ENCODE measurements around the gene ANKRD30A.

The ANKRD30A gene

DNA sequence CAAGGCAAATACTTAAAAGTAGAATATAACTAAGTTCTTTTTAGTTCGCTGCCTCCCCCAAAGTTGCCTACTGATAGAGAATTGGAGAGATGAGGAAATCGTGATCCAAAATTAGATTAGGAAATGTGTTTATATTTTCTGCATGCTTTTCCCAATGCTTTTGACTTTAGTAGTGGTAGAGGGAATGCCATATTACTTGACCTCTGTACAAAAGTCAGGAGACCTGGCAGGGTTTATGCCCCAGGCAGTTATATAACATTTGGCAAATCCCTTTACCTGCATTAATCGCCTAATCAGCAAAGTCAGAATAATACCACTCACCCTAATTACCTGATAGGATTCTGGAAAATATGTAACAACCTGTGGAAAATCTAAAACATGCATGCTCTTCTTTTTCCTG is 142.9 kb downstream of the ANKRD30A start:
- no peak overlapping the region for H3K4me3 ChIP-seq (ENCODE audit: low read length)
- DNase-seq (ENCODE audit: low read depth) = no peak
- TF ChIP-seq, protein P1, sequence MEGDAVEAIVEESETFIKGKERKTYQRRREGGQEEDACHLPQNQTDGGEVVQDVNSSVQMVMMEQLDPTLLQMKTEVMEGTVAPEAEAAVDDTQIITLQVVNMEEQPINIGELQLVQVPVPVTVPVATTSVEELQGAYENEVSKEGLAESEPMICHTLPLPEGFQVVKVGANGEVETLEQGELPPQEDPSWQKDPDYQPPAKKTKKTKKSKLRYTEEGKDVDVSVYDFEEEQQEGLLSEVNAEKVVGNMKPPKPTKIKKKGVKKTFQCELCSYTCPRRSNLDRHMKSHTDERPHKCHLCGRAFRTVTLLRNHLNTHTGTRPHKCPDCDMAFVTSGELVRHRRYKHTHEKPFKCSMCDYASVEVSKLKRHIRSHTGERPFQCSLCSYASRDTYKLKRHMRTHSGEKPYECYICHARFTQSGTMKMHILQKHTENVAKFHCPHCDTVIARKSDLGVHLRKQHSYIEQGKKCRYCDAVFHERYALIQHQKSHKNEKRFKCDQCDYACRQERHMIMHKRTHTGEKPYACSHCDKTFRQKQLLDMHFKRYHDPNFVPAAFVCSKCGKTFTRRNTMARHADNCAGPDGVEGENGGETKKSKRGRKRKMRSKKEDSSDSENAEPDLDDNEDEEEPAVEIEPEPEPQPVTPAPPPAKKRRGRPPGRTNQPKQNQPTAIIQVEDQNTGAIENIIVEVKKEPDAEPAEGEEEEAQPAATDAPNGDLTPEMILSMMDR (conservative IDR thresholded peaks at IDR 0.05; ENCODE audit: low read length) = no peak

DNA sequence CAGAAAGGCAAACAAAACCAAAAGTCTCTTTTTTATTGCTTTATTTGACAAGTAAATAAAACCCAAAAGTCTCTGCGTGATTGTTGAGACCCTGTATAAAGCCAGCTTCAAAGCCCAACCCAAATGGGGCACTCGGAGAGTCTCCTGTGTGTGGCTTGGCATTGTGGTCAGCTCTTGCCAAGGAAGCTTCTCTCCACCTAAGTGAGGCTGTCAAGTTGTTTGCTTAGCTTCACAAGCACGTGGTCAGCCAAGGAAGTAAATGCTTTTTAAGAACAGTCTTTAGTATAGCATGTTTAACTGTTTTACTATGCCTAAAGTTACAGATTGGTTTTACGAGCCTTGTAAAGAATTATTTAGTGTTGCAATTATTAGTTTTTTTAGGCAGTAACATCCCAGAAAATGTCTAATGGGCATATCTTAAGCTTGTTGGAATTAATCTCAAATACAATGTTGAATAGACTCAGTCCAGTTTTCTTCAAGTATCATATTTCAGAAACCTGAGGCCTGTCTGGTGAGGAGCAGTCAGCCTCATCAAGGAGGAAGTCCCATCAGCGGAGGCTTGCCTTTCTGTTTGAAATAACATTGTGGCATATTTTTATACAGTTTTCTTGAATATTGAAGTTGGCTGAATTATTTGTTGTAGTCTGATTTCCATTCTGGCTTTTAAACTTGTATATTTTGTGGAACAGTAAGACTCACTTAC is 144.3 kb downstream of the ANKRD30A start:
- DNase-seq (ENCODE audit: low read depth) = no peak
- no peak overlapping the region for H3K4me3 ChIP-seq (ENCODE audit: low read length)
- TF ChIP-seq, protein P1 (conservative IDR thresholded peaks at IDR 0.05; ENCODE audit: low read length) = no peak

DNA sequence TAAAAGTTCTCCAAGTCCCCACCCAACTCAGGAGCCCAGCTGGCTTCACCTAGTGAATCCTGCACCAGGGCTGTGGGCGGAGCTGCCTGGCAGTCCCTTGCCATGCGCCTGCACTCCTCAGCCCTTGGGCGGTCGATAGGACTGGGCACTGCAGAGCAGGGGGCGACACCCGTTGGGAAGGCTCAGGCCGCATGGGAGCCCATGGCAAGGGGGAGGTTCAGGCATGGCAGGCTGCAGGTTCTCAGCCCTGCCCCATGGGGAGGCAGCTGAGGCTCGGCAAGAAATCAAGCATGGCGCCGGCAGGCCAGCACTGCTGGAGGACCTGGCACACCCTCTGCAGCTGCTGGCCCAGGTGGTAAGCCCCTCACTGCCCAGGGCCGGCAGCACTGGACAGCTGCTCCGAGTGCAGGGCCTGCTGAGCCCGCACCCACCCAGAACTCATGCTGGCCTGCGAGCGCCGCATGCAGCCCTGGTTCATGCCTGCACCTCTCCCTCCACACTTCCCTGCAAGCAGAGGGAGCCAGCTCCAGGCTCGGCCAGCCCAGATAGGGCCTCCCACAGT is 149.9 kb downstream of the ANKRD30A start:
- no peak for DNase-seq (ENCODE audit: low read depth)
- no peak overlapping the region for H3K4me3 ChIP-seq (ENCODE audit: low read length)
- TF ChIP-seq, protein P1 (conservative IDR thresholded peaks at IDR 0.05; ENCODE audit: low read length) = no peak

DNA sequence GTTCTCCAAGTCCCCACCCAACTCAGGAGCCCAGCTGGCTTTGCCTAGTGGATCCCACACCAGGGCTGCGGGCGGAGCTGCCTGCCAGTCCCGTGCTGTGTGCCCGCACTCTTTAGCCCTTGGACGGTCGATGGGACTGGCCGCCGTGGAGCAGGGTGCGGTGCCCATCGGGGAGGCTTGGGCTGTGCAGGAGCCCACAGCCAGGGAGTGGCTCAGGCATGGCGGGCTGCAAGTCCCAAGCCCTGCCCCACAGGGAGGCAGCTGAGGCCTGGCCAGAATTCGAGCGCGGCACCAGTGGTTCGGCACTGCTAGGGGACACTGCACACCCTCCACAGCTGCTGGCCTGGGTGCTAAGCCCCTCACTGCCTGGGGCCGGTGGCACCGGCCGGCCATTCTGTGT is 159.7 kb downstream of the ANKRD30A start:
- DNase-seq (ENCODE audit: low read depth) = no peak
- H3K4me3 ChIP-seq (ENCODE audit: low read length) = no peak overlapping the region
- TF ChIP-seq, protein P1 (conservative IDR thresholded peaks at IDR 0.05; ENCODE audit: low read length) = no peak

DNA sequence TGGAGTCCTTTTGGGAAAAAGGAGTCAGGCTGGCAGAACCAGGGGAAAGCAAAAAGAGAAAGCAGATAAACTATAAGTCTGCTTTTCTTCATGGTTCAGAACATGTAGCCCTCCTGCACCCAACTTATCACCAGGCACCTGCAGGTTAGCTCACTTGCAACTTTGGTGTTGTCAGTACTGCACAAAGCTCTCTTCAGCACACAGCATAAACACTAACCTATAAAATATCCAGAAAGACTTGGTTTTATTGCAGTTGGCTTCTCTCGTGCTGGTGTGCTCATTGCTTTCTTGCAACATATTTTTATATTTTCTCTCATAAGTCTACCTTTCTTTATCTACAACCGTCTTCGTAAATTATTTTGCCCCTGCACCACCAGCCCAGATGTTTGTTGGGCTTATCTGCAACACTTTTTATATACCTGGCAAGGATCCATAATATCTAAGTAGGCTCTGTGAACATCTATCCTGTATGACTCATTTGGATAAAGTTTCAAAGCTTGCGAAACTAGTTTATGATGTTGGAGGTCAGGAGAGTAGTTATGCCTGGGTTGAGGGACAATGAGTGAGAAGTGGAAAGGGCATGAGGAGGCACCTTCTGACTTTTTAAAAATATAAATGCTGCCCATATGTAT is 164.6 kb downstream of the ANKRD30A start:
- no peak for DNase-seq (ENCODE audit: low read depth)
- TF ChIP-seq, protein P1 (conservative IDR thresholded peaks at IDR 0.05; ENCODE audit: low read length) = no peak
- no peak overlapping the region for H3K4me3 ChIP-seq (ENCODE audit: low read length)

DNA sequence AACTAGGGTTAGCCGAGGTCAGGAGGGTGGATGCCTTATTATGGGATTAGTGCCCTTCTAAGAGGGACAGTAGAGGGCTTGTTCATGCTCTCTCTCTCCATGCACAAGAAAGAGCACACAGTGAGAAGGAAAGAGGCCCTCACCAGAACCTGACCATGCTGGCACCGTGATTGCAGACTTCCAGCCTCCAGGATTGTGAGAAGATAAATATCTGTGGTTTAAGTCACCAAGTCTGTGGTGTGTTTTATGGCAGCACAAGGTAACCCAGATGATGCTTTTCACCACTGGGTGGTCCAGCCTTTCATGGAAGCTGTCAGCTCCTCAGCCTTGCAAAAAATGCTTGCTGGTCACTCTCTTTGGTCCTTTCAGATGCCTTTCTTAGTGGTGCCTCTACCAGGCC is 175.9 kb downstream of the ANKRD30A start:
- no peak overlapping the region for H3K4me3 ChIP-seq (ENCODE audit: low read length)
- no peak for DNase-seq (ENCODE audit: low read depth)
- TF ChIP-seq, protein P1 (conservative IDR thresholded peaks at IDR 0.05; ENCODE audit: low read length) = no peak

DNA sequence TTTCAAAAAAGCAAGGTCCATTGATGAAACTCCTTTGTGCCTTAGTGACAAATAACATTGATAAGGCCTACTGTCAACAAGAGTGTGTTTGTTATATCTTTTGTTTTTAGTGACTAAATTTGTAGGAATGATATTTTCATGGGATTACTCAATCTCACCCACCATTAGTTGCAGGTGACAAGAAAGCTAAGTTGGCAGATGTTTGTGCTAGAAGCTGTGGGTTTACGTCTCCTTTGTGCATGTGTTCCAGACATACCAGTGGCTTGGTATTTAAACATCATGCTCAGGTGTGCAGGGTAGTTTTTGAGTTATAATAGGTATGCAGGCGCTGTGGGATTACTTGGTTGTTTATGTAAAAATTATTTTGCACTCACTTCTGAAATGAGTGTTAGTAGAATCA is 178.6 kb downstream of the ANKRD30A start:
- TF ChIP-seq, protein P1 (conservative IDR thresholded peaks at IDR 0.05; ENCODE audit: low read length) = no peak
- H3K4me3 ChIP-seq (ENCODE audit: low read length) = no peak overlapping the region
- DNase-seq (ENCODE audit: low read depth) = no peak

Measured in AG10803 (cell line).